Ishikawa (cell line): ENCODE measurements around the gene OTOR.

ENCODE experiments used
- CEBPB ChIP-seq: IDR thresholded peaks from 2 replicates; pipeline ENCODE4 v1.6.1; 2012
- CREB1 ChIP-seq: IDR thresholded peaks from 2 replicates; pipeline ENCODE4 v1.6.1; 2012; ENCODE audit warnings: low read depth
- EGR1 ChIP-seq: IDR thresholded peaks from 2 replicates; pipeline ENCODE4 v1.6.1; 2012
- EP300 ChIP-seq: IDR thresholded peaks from 2 replicates; pipeline ENCODE4 v1.6.1; 2012; ENCODE audit warnings: borderline replicate concordance
- NFIC ChIP-seq: IDR thresholded peaks from 2 replicates; pipeline ENCODE4 v1.6.1; 2012
- REST ChIP-seq: IDR thresholded peaks from 2 replicates; pipeline ENCODE4 v1.6.1; 2012; ENCODE audit warnings: low read depth, mild to moderate bottlenecking
- TAF1 ChIP-seq: IDR thresholded peaks from 2 replicates; pipeline ENCODE4 v1.6.1; 2012; ENCODE audit warnings: low read depth, mild to moderate bottlenecking
- TCF12 ChIP-seq: IDR thresholded peaks from 2 replicates; pipeline ENCODE4 v1.6.1; 2012; ENCODE audit warnings: low read depth
- TEAD4 ChIP-seq: IDR thresholded peaks from 2 replicates; pipeline ENCODE4 v1.6.1; 2012

GRCh38 chr20:16712511-16712947 lies 35.6 kb upstream of the OTOR start:
- TF ChIP-seq CREB1 (no peak), TAF1 (no peak), REST (no peak), EGR1 (no peak), NFIC (no peak), CEBPB (no peak), TCF12 (no peak), EP300 (no peak), TEAD4 (no peak)
